Measurements from ENCODE around the gene FCGR1A. TPM values are rescaled to one million over a fixed set of nuclear protein-coding genes. Genes with fewer than 3 reads are reported as not detected.

The FCGR1A gene
- total RNA-seq, 4 donors from 2014 or later: 0.39 to 21.4 (median 8.6) TPM; not detected in 1

Other genes with a start within 250 kb of the FCGR1A start
- not detected for gene PPIAL4C, start 198.8 kb upstream of the FCGR1A start, total RNA-seq
- gene BOLA1, start 116.9 kb downstream of the FCGR1A start, total RNA-seq: 10 to 100 TPM; 23.9 to 46.2 (median 30.5) TPM
- gene SV2A, start 135.2 kb downstream of the FCGR1A start, total RNA-seq: 1 to 10 TPM; 6.2 to 9.2 (median 7.1) TPM
- 10 to 100 TPM in 3 of 4 donors, 1 to 10 TPM in 1; 9.7 to 17.9 (median 14.0) TPM for gene SF3B4, start 145.1 kb downstream of the FCGR1A start, total RNA-seq
- 10 to 100 TPM; 10.6 to 20.6 (median 14.4) TPM for gene MTMR11, start 154.2 kb downstream of the FCGR1A start, total RNA-seq
- gene OTUD7B, start 228.0 kb downstream of the FCGR1A start, total RNA-seq: 10 to 100 TPM; 34.1 to 49.6 (median 42.3) TPM